HepG2 (cell line): ENCODE measurements around the gene GNL1. TPM values are rescaled to one million over a fixed set of nuclear protein-coding genes. Genes with fewer than 3 reads are reported as not detected.

Source experiments
- ELF1 ChIP-seq: sonication (generic); formaldehyde crosslinking; IDR thresholded peaks from 2 replicates; pipeline ENCODE4 v1.4.0; 2020; ENCODE audit warnings: missing genetic modification reagents
- EP300 ChIP-seq, 3 experiments: sonication (generic) in 1 of 3; formaldehyde crosslinking in 1 of 3; IDR thresholded peaks; 2 replicates each; pipeline versions ENCODE4 v1.5.1 to v1.6.1; 2011 to 2020; ENCODE audit warnings: low read depth in 2 of 3, low read length in 2 of 3, borderline replicate concordance in 1 of 3, improper control_type of control experiment in 1 of 3, mild to moderate bottlenecking in 1 of 3, missing genetic modification reagents in 1 of 3, moderate library complexity in 1 of 3
- HNF4A ChIP-seq: sonication (generic); formaldehyde crosslinking; IDR thresholded peaks from 2 replicates; pipeline ENCODE4 v1.4.0; 2020; ENCODE audit warnings: missing genetic modification reagents
- KMT2B ChIP-seq: IDR thresholded peaks from 2 replicates; pipeline ENCODE4 v1.6.1; 2016; ENCODE audit warnings: missing genetic modification reagents, missing compliant biosample characterization
- MAZ ChIP-seq, 2 experiments: sonication (generic) in 1 of 2; formaldehyde crosslinking in 1 of 2; IDR thresholded peaks; 2 replicates each; pipeline versions ENCODE4 v1.5.0 to v1.6.1; 2012 to 2020; ENCODE audit warnings: low read depth in 2 of 2, mild to moderate bottlenecking in 2 of 2, borderline replicate concordance in 1 of 2, improper control_type of control experiment in 1 of 2, low read length in 1 of 2, missing genetic modification reagents in 1 of 2, moderate library complexity in 1 of 2
- NCOR1 ChIP-seq: fragments of 200-600 bp; sonication (generic); IDR thresholded peaks from 2 replicates; pipeline ENCODE4 v1.7.0; 2017; ENCODE audit warnings: antibody characterized with exemption, low read length, borderline replicate concordance
- NR2F6 ChIP-seq, 2 experiments: IDR thresholded peaks; 2 replicates each; pipeline ENCODE4 v1.6.1; 2016; ENCODE audit warnings: antibody characterized with exemption in 1 of 2, mild to moderate bottlenecking in 1 of 2
- ONECUT2 ChIP-seq: sonication (generic); formaldehyde crosslinking; IDR thresholded peaks from 2 replicates; pipeline ENCODE4 v1.4.0; 2020; ENCODE audit warnings: missing genetic modification reagents
- SIN3A ChIP-seq: IDR thresholded peaks from 2 replicates; pipeline ENCODE4 v1.6.1; 2011; ENCODE audit warnings: low read depth, mild to moderate bottlenecking, control low read depth, low read length, borderline replicate concordance
- SOX13 ChIP-seq, 3 experiments: fragments of 450-650 bp in 1 of 3; sonication (generic) in 1 of 3; formaldehyde crosslinking in 1 of 3; IDR thresholded peaks in 2 of 3; conservative IDR thresholded peaks in 1 of 3; 2 replicates each; pipeline versions ENCODE4 v1.5.0 to v1.6.1; 2016 to 2020; ENCODE audit warnings: antibody characterized with exemption in 1 of 3, mild to moderate bottlenecking in 1 of 3, missing compliant biosample characterization in 1 of 3, missing genetic modification reagents in 1 of 3, moderate library complexity in 1 of 3
- YEATS4 ChIP-seq: sonication (generic); formaldehyde crosslinking; IDR thresholded peaks from 2 replicates; pipeline ENCODE4 v1.4.0; 2020; ENCODE audit warnings: missing genetic modification reagents, borderline replicate concordance
- ZMYM4 ChIP-seq: sonication (generic); formaldehyde crosslinking; IDR thresholded peaks from 2 replicates; pipeline ENCODE4 v1.8.1; 2023; ENCODE audit warnings: mild to moderate bottlenecking, missing genetic modification reagents
- ZNF512B ChIP-seq: sonication (generic); formaldehyde crosslinking; IDR thresholded peaks from 2 replicates; pipeline ENCODE4 v1.5.1; 2020; ENCODE audit warnings: missing genetic modification reagents, mild to moderate bottlenecking, borderline replicate concordance
- ZNF563 ChIP-seq: sonication (generic); formaldehyde crosslinking; IDR thresholded peaks from 2 replicates; pipeline ENCODE4 v1.8.0; 2022; ENCODE audit warnings: mild to moderate bottlenecking, moderate library complexity, missing genetic modification reagents
- ZNF776 ChIP-seq: sonication (generic); formaldehyde crosslinking; IDR thresholded peaks from 2 replicates; pipeline ENCODE4 v1.4.0; 2020; ENCODE audit warnings: mild to moderate bottlenecking, missing genetic modification reagents
- polyA plus RNA-seq, 8 experiments: library from polyadenylated mRNA; depleted of rRNA in 3 of 8; stranded (reverse) in 7 of 8; unstranded in 1 of 8; fragments of >200 nt; fragmentation: Illumina TruSeq in 4 of 8; extraction: Trizol in 4 of 8; gene quantifications; 2 replicates each; pipeline versions ENCODE4 v1.2.1 to v1.2.3, GENCODE V29; 2011 to 2016; ENCODE audit warnings: low read depth in 4 of 8, missing spikeins in 1 of 8, mixed read lengths in 1 of 8; ENCODE audit not compliant: insufficient read depth in 1 of 8
- total RNA-seq, 5 experiments: library from RNA; depleted of rRNA; stranded (reverse); fragments of >200 nt; fragmentation: Illumina TruSeq; extraction: Trizol; gene quantifications; 2 replicates each; pipeline ENCODE4 v1.2.3, GENCODE V29; 2016; ENCODE audit warnings: low read depth in 1 of 5
- TF ChIP-seq, protein P1 (sequence below): sonication (generic); formaldehyde crosslinking; IDR thresholded peaks from 2 replicates; pipeline ENCODE4 v1.8.0; 2023; ENCODE audit warnings: mild to moderate bottlenecking, missing genetic modification reagents
- TF ChIP-seq, protein P2 (sequence below): sonication (generic); formaldehyde crosslinking; conservative IDR thresholded peaks from 2 replicates; pipeline ENCODE4 v1.4.0; 2020; ENCODE audit warnings: missing genetic modification reagents
- TF ChIP-seq, protein P3 (sequence below): sonication (generic); formaldehyde crosslinking; IDR thresholded peaks from 2 replicates; pipeline ENCODE4 v1.5.0; 2020; ENCODE audit warnings: mild to moderate bottlenecking, missing genetic modification reagents, moderate library complexity

GNL1 gene
- total and polyA plus RNA-seq, 2 of the 13 experiments (the other 11 are each of a cell fraction or from before 2014, with no cell fraction given) = 35.0 to 55.6 TPM

GRCh38 chr6:30533460-30534294, 22.6 kb downstream of the GNL1 start (continued):
- TF ChIP-seq ZNF512B (CRISPR knock-in tag) = no peak
- TF ChIP-seq YEATS4 (CRISPR knock-in tag) = peak; percentile 39; the same call in 1 of the 2 replicates
- 0 out of 2 replicates have a peak, but pooled peaks have one; percentile 13 for TF ChIP-seq ZMYM4
- TF ChIP-seq, protein P1, sequence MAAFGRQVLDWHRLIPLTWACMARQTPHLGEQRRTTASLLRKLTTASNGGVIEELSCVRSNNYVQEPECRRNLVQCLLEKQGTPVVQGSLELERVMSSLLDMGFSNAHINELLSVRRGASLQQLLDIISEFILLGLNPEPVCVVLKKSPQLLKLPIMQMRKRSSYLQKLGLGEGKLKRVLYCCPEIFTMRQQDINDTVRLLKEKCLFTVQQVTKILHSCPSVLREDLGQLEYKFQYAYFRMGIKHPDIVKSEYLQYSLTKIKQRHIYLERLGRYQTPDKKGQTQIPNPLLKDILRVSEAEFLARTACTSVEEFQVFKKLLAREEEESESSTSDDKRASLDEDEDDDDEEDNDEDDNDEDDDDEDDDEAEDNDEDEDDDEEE (CRISPR knock-in tag) = no peak
- no peak for TF ChIP-seq SIN3A
- TF ChIP-seq, protein P2, sequence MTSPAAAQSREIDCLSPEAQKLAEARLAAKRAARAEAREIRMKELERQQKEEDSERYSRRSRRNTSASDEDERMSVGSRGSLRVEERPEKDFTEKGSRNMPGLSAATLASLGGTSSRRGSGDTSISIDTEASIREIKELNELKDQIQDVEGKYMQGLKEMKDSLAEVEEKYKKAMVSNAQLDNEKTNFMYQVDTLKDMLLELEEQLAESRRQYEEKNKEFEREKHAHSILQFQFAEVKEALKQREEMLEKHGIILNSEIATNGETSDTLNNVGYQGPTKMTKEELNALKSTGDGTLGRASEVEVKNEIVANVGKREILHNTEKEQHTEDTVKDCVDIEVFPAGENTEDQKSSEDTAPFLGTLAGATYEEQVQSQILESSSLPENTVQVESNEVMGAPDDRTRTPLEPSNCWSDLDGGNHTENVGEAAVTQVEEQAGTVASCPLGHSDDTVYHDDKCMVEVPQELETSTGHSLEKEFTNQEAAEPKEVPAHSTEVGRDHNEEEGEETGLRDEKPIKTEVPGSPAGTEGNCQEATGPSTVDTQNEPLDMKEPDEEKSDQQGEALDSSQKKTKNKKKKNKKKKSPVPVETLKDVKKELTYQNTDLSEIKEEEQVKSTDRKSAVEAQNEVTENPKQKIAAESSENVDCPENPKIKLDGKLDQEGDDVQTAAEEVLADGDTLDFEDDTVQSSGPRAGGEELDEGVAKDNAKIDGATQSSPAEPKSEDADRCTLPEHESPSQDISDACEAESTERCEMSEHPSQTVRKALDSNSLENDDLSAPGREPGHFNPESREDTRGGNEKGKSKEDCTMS (CRISPR knock-in tag) = no peak
- no peak for TF ChIP-seq KMT2B
- peak in 1 of 2 experiments; percentile 39; a peak in 1 of 4 replicates for TF ChIP-seq EP300 (IDR thresholded peaks at IDR 0.05; ENCODE audit: low read depth in 2 of 2, low read length in 2 of 2)
- no peak for TF ChIP-seq EP300 (CRISPR knock-in tag; IDR thresholded peaks at IDR 0.05; ENCODE audit: borderline replicate concordance)
- no peak for TF ChIP-seq MAZ (IDR thresholded peaks at IDR 0.05; ENCODE audit: borderline replicate concordance, low read depth, low read length)
- no peak for TF ChIP-seq MAZ (CRISPR knock-in tag; IDR thresholded peaks at IDR 0.05; ENCODE audit: low read depth)
- TF ChIP-seq ZNF563 = peak; percentile 29; the same call in 1 of the 2 replicates
- TF ChIP-seq HNF4A = peak; percentile 87
- peak; percentile 90 for TF ChIP-seq SOX13 (IDR thresholded peaks at IDR 0.05)
- peak in 1 of 2 experiments; percentile 92; a peak in 2 of 4 replicates for TF ChIP-seq SOX13 (CRISPR knock-in tag; conservative IDR thresholded peaks at IDR 0.05 in 1 of 2, IDR thresholded peaks at IDR 0.05 in 1 of 2)
- TF ChIP-seq NR2F6 (IDR thresholded peaks at IDR 0.05) = no peak; the same call in 1 of the 2 replicates
- no peak for TF ChIP-seq NR2F6 (CRISPR knock-in tag; IDR thresholded peaks at IDR 0.05)
- no peak for TF ChIP-seq ELF1 (CRISPR knock-in tag)
- peak; percentile 79; the same call in 1 of the 2 replicates for TF ChIP-seq NCOR1
- no peak for TF ChIP-seq ZNF776 (CRISPR knock-in tag)
- TF ChIP-seq, protein P3, sequence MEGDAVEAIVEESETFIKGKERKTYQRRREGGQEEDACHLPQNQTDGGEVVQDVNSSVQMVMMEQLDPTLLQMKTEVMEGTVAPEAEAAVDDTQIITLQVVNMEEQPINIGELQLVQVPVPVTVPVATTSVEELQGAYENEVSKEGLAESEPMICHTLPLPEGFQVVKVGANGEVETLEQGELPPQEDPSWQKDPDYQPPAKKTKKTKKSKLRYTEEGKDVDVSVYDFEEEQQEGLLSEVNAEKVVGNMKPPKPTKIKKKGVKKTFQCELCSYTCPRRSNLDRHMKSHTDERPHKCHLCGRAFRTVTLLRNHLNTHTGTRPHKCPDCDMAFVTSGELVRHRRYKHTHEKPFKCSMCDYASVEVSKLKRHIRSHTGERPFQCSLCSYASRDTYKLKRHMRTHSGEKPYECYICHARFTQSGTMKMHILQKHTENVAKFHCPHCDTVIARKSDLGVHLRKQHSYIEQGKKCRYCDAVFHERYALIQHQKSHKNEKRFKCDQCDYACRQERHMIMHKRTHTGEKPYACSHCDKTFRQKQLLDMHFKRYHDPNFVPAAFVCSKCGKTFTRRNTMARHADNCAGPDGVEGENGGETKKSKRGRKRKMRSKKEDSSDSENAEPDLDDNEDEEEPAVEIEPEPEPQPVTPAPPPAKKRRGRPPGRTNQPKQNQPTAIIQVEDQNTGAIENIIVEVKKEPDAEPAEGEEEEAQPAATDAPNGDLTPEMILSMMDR (CRISPR knock-in tag) = peak; percentile 7; the same call in 1 of the 2 replicates
- TF ChIP-seq ONECUT2 (CRISPR knock-in tag) = no peak
